Left ventricle myocardium superior (tissue), 1 donor: ENCODE data around the gene HSD17B4. TPM values are rescaled to one million over a fixed set of nuclear protein-coding genes. Genes with fewer than 3 reads are reported as not detected.

ENCODE experiments used
- ATAC-seq: fragments of 200-7000 bp; cut with Tn5 transposase; one replicate; pipeline ENCODE4 v1.9.1; 2020; ENCODE audit warnings: mild to moderate bottlenecking, moderate library complexity
- DNase-seq: peaks from one replicate; pipeline ENCODE4 v3.0.0-alpha.2; 2020
- intact Hi-C: fragments of 100-400 bp; cut with micrococcal nuclease; formaldehyde crosslinking; loops from one replicate; pipeline ENCODE4 v1.11.0; 2022
- total RNA-seq: library from RNA; stranded (reverse); fragmentation: NEBNext Ultra II Directional; extraction: Animal tissue kit (Norgen Biotek cat#: 25700); gene quantifications from one replicate; pipeline ENCODE4 v1.2.1, GENCODE V29; 2021
- donor health status: DM: no; HTN: yes; CAD: no; lungs with severe emphysema.

HSD17B4 gene
- total RNA-seq, 1 donor from 2014 or later = 290 TPM

DNA sequence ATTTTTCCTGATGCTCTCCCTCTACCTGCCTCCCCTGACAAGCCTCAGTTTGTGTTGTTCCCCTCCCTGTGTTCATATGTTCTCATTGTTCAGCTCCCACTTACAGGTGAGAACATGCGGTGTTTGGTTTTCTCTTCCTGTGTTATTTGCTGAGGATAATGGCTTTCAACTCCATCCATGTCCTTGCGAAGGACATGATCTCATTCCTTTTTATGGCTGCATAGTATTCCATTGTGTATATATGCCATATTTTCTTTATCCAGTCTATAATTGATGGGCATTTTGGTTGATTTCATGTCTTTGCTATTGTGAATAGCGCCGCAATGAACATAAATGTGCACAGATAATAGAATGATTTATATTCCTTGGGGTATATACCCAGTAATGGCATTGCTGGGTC lies 99.5 kb downstream of the HSD17B4 start:
- intact Hi-C loops = no loop called here
- ATAC-seq (no peak), DNase-seq (no peak)

DNA sequence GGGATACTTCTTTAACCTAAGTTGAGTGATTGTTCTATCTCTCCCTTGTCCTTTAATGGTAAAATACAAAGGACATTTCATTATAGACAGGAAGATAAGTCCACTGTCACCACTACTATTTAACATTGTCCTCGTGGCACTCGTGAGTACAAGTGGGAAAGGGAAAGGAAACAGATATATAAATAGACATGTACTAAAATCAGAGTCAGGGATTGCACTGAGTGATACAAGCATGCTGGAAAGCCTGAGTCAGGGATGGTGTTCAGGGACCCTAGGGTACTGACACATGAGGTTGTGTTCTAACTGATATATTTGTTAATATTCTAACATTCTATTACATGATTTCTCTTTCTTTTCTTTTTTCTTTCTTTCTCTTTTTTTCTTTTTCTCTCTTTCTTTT lies 102.3 kb downstream of the HSD17B4 start:
- DNase-seq (no peak), ATAC-seq (peak; percentile 91)
- intact Hi-C loops = no loop called here

DNA sequence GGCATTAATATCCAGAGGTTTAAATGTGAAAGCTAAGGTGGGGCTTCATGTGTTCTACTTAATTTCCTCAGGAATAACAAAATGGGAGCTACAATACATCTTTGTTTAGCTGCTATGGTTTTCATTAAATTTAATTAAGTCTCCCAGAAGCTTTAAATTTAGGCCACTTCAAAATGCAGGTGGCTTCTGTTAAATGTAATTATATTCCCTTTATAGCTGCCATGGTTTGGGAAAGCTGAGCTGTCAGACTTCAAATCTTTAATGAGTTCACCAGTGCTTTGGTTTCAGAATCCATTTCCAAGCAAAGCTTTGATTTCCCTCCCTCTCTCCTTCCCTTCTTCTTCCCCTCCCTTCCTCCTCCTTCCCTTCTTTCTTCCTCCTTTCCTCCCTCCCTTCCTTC lies 118.6 kb downstream of the HSD17B4 start:
- intact Hi-C loops = no loop called here
- ATAC-seq (no peak), DNase-seq (no peak)

DNA sequence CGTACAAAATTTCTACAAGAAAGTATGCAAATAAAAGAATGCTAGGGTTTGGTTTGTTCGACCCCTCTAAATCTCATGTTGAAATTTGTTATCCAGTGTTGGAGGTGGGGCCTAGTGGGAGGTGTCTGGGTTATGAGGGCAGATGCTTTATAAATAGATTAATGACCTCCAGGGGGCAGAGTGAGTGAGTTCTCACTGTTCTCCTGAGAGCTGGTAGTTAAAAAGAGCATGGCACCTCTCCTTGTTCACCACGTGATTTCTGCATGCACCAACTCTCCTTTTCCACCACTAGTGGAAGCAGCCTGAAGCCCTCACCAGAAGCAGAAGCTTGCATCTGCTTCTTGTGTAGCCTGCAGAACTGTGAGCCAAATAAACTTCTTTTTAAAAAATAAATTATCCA lies 126.6 kb downstream of the HSD17B4 start:
- intact Hi-C loops = no loop called here
- no peak for DNase-seq
- ATAC-seq = no peak

DNA sequence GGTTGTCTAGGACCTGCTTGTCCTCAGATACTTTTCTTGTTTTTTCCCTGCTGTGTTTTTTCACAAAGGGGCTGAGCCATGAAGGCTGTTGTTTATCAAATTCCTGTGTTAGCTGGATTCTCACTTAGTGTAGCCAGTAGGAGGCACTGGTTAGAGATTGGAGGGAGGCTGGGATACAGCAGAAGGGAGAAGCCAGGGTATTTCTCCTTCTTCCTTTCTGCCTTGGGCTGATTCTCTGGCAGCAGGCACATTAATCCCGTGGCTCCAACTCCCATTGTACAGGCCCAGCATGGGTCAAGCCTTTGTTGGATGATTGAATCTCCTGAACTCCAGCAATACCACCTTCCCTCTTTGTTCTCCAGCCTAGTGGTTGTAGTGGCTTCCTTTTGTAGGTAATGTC lies 130.7 kb downstream of the HSD17B4 start:
- intact Hi-C loops = no loop called here
- ATAC-seq (no peak), DNase-seq (no peak)

DNA sequence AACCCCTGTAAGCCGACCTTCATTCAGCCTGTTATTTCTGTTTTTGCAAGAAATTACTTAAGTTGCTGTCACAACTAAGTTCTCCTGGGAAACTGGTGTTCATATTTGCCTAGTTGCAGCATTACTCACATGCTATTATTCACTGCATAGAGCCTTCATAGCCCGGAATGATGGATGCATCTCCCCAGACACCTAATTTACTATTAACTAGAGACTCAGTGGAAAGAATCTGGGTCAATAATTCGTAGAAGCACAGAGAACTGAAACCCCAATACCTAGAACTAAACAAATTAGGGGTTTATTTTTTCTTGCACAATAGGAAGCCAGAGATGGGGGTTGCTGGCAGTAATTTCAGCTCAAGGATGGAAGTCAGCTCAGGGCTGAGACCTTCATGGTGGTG lies 131.4 kb downstream of the HSD17B4 start:
- ATAC-seq (no peak), DNase-seq (no peak)
- intact Hi-C loops = no loop called here

Other genes with a start within 250 kb of the HSD17B4 start
- 16.3 TPM for gene TNFAIP8, start 96.5 kb upstream of the HSD17B4 start, total RNA-seq
- gene FAM170A, start 177.1 kb downstream of the HSD17B4 start, total RNA-seq = not detected